Measurements from ENCODE around the gene ADAMTS5.

The ADAMTS5 gene

DNA sequence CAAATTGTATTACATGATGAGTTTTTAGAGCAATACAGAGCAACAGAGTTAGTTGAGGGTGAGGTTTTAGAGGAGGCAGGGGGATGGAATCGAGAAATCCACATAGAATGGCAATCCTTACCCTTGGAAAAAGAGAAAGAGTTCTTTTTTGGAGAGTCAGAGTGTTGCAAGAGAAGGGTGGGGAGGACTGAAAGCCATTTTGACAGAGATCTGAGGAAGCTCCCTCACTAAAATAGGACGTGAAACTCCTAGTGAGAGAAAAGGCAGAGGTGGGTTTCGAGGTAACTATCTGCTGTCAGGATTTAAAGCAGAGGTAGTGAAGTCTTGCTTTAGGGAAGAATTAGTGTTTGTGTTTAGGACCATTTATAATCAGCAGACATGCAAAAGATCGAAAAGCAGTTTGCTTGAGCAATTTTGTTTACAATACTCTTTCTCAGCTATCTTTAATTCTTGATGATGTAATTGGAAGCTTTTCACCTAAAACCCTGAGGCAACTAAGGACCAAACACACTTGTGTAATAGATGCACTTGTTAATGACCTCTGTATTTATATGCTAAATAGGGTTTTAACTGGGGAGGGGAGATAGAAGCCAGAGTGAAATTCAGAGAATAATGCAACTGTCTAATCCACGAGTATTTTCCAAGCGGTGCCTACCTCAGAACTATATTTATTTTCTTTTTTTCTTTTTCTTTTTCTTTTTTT is 20.0 kb downstream of the ADAMTS5 start:
- DNase-seq: no peak

DNA sequence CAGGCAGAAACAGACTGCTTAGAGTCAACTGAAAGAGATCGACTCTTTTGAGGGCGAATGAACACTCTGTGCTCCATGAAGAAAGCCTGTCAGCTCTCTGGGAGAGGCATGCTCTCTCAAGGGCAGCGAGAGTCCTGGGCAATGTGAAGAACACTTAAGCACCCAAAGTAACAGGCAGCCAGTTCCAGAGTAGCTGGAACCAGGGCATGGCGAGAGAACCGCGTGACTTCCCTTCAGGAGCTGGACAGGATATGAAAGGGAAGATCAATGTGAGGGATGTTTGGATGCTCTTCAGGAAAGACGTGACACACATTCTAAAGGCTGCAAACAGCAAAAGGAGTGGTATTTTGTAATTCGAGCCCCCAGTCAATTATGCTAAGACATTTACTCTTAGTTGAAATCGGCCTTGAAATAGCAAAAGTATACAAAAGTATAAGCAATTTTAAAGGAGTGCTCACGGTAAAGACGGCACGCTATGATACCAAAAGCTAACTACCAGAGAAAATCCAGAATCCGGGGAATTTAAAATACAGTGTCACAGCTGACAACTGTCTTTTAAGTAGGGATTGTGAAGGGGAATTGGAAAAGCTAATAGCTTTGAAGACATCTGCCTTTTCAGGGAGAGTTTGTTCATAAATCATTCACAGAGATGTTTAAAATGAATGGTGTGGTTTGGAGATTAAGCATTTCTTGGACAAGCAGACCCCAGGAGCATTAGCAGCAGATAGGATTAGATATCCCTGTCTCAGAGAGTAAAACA is 20.8 kb downstream of the ADAMTS5 start:
- DNase-seq: no peak

DNA sequence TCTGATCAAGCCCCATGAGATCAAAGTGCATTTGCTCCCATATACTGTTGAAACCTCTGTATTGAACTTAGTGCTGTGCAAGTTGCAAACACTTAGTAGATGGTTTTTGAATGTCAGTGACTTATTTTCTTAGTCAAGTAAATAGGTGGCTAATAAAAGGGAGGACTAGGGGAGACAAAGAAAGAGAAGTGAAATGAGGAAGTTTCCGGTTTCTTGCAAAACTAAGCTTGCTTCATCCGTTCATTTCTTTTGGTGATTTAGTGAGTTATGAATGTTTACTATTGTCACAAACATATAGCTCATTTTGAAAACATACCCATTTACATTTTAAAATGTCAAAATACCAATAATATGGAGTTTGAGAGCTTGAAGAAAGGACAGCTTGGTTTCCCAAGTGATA is 23.0 kb downstream of the ADAMTS5 start:
- DNase-seq: no peak

DNA sequence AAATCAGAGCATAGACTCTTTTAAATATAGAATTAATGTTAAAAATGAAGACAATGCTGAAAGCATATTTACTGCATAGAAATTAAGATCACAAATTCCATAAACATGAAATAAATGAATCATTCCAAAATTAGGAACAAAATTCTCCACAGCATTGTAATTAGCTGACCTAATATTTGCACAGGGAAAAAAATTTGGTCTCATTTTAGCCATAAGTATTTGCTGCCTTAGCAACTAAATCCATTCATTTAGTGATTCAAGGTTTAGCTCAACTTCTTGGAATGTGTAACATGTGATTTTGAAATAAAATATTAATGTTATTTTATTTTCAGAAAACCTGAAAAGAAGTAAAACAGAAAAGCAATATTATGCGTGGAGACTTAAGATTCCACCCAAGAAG is 25.5 kb downstream of the ADAMTS5 start:
- DNase-seq: no peak

DNA sequence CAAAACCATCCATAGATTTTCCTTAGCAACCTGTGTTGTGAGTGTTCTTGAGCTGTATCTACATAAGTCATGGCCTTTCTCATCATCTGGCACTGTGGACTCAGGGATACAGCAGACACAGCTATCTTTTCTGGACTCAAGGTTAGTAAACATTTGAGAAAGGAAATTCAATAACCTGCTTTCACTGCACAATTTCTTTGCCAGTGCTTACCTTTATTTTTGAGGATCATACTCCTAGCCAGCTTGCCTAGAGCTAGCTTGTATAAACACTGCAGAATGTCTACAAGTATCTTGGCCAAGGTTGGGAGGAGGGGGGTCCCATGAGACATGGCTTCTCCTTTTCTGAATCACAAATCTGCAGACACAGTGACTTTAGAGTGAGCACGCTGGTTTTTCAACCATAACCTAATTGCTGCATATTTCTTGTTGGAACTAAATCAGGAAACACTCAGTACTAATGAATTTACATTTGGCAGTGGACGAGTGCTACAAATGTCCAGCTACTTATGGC is 27.2 kb downstream of the ADAMTS5 start:
- no peak for DNase-seq

DNA sequence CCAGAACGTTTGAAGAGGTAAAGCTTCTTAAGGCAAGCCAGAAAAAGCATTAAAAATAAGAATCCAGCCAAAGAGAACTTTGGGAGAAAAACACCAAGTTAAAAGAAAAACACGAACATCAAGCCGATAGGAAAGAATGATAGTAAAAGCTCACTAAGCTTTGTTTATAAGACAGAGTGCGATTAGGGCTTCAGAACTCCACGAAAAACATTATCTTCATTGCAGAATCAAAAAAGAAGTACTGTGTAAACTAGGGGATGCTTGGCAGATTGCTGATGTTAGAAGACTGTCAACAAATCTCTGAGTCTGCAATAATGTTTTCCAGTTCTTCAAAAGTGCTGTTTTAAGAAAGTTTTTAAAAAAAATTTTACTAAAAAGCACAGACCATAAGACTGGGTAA is 30.2 kb downstream of the ADAMTS5 start:
- DNase-seq: no peak

DNA sequence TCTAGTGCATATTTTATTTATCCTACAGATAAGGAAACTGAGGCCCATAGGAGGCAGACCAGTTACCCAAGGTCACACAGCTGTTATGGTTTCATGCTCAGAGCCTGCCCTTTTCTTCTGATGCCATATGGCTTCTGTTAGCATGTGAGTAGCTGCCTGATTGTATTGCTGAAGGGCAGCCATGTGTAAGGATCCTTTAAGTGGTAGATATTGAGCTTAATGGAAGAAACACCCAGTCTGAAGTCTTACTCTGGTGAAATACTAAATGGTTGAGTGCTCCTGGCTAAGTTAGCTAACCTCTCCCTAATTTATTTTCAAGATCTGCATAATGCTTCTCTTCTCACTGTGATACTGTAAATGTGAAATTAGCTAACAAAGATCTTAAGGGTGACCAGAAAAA is 30.9 kb downstream of the ADAMTS5 start:
- DNase-seq: no peak

DNA sequence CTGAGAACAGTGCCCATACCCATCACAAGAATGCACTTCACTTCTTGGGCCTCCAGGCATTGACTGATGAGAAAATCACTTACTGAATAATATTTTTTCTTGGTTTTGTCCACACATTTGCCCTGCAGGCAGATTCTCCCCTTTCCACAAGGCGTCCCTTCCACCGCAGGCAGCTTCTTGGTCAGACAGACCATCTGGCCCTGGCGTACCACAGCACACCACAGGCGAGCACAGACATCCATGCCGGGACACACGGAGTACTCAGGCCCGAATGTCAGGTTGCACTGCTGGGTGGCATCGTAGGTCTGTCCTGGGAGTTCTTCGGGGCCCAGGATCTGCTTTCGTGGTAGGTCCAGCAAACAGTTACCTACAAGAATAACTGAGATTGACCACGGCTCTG is 32.5 kb downstream of the ADAMTS5 start:
- no peak for DNase-seq

DNA sequence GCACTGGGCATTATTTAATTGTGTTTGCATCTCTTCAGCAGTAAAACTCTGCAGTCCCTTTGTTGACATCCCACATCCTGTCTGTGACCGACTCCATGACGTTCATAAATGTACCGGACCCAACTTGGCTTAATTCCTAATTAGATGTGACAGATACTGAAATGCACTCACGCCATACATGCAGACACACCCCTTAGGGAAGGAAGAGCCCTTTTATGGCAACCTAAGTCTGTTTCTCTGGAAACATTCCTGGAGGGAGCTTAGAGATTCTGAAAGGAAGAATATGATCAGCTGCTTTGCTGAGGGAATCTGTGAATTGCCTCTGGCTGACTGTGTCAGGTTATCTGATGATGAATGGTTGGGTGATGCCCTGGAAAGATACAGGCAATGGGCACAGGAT is 33.4 kb downstream of the ADAMTS5 start:
- DNase-seq: no peak

DNA sequence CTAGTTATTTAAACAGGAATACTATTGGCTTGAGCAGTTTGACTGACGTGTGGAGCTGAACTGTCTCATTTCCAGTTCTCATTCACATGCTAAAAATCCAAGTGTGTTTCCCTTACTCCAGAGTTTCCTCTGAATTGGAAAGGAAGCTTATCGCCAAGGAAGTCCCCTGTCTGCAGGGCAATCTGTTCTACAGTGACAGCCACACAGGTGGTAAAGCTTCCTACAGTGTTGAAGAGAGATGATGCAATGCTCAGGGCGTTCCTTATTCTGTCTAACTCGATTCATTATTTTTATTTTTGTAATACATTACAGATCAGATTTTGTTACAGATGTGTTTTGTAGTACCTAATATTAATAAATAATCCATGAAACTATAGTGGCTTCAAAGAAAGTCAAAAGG is 41.3 kb downstream of the ADAMTS5 start:
- no peak for DNase-seq

DNA sequence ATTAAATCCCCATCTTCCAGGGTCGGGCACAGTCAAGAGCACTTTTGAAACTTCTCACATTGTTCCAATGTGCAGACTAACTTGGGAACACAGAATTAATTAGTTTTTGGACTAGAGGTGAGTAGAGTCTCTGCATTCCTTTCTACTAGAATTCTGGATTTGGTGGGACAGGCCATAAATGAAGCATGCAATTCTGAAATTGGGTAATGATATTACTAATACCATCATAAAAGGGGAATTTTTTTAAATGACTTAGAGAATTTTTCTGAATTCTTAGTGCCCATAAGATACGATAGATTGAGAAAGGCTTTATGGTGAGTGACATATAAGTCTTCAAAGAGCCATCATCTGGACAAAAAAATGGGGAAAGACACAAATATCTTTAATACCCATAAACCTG is 41.8 kb downstream of the ADAMTS5 start:
- no peak for DNase-seq

DNA sequence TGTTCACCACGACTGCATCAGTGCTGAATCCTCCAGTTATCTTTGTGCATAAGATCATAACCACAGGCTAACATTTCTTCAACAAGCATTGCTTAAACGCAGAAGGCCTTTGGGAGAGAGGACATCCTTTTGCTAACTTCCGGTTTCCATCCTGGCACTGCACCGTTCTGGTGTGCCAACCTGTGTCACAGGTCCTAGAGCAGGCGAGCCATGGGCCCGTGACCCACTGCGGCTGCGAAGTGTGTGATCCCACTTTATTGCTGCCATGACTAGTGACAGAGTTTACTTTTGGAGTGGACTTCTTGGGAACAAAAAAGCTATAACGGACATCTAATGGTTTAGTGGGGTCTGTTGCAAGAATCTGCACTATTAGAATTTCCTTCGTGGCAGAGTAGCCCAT is 42.9 kb downstream of the ADAMTS5 start:
- no peak for DNase-seq

DNA sequence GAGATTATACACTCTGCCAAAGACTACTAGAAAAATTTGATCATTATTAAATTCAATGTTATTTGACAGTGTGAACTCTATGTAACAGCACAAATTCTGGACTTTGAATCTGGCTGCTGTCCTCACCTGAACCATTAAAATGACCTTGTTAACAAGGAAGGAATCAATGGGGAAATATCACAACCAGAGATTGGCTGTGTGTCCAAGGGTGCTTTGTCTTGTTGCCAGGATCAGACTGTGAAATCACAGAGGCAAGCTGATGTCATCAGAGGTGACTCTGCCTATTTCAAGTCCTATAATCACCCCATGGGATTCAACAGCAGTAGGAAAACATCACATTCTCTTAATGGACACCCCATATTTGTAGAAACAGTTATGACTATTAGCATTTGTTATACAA is 46.8 kb downstream of the ADAMTS5 start:
- no peak for DNase-seq

DNA sequence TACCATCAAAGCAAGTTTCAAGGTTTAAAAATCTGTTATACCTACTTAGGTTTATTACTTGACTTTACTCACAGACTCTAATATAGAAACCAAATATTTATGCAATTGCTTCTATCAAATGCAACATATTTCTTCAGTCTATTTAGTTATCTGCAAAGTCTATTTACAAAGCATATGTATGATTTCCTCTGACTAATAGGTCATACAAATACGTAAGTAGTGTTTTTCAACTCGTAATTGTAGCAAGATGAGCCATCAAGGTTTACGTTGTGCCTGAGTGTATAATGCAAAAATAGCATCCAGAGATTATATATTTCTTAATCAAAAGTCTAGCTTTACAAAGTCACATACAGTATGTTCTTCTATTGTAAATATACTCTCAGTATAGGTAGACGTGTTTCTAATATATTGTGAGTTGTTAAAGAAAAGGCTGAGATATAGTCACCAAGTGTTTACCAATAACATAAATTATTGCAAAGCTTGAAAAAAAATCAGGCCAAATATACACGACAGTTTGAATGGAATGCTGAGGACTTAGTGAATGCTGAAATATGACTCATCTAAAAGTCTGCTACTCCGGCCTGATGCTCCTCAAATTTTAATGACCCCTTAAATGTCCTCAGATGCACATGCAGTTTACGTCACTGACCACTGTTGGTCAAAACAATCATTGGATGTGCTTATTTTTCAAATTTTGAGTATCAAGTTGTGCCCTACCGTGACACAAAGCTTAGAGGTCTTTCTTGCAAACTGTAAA is 48.4 kb downstream of the ADAMTS5 start:
- DNase-seq: no peak

DNA sequence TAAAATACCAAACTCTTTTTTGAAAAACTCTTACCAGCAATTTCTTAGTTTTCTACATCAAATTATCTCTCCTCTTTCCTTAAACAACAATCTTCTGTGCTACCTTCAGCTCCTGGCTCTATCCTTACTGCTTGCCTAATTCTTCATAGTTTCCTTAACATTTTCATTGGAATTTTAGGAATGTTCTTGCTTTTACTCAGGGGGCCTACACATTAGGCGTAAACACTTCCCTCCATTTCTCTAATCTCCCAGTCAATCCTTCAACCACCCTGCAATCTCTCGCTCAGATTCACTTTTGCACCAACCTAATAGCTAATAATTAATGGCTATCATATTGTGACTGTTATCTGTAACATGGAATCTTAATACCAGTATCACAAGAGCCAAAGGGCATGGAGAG is 50.1 kb downstream of the ADAMTS5 start:
- DNase-seq: no peak

DNA sequence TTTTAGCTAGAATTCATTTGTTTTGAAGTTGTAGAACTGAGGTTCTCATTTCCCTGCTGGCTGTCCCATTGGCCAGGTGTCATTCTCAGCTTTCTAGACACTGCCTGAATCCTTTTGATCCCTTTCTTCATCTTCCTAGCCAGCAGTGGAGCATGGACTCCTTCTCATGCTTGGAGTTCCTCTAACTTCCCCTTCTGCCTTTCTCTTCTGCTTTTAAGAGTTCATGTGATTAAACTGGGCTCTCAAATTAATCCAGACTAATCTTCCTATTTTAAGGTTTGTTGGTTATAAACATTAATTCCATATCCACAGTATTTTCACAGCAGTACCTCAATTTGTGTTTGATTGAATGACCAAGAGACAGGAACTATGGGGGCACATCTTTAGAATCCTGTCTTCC is 52.3 kb downstream of the ADAMTS5 start:
- no peak for DNase-seq

DNA sequence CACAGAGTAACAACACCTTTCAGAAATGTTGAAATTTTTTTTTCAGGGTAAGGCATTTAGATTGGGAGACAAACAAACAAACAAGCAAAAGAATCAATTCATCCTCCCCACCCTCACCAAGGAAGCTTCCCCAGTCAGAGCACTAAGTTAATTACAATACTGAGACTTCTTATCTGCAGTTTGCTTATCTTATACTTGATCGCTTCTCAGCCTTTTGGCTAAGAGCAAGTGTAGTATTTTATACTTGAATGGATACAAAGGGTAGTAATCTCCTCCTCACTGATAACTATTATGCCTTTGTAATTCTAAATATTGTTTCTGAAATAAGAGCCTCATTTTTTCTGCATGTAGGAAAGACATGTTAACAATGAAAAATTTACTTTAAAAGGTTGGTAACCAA is 54.4 kb downstream of the ADAMTS5 start:
- DNase-seq: no peak

DNA sequence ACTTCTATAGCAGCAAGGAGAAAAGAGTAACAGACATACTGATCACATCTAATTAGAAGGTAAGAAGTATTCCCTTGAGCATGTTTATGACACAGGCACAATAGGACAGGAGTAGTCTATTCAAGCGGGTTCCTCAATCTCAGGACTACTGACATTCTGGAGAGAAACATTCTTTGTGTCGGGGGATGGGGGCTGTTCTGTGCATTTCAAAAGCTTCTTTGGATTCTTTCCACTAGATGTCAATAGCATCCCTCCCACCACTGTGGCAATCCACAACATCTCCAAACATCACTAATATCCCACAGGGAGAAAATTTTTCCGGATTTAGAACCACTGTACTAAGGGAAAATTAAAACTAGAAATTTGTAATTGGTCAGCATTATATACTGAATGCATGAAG is 56.9 kb downstream of the ADAMTS5 start:
- no peak for DNase-seq

DNA sequence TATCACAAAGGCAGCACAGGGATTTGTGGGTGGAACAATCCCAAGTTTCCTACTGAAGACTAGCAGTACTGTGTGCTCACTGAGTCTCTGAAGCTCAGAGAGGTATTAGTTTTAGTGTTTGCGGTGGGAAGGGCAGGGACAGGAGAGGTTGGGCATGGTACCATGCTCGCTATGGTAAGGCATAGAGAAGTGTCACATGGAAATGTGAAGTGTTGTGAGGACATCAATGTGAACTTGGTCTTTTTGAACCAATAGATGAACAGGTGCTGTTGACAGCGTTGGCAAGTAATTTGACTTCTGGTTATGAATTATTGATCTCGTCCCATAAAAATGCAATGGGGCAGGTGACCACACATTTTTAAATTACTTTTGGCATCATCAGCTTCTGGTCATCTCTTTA is 65.9 kb downstream of the ADAMTS5 start:
- no peak for DNase-seq

DNA sequence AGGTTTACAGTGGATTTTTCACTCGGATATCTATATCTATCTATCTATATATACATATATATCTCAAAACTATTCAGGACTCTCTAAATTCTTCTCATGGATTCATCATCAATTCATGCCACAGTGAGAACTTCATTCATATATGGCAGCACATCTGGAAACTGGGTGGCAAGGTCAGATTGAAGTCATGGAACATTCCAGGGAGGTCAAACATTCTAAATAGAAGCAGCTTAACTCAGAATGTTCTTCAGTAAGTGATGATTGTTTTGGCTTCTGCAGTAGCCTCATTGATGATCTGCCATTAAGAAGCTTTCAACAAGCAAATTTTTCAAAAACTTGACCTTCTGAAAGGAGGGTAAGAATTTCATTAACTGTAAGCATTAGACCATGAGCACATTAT is 74.7 kb downstream of the ADAMTS5 start:
- DNase-seq: no peak

DNA sequence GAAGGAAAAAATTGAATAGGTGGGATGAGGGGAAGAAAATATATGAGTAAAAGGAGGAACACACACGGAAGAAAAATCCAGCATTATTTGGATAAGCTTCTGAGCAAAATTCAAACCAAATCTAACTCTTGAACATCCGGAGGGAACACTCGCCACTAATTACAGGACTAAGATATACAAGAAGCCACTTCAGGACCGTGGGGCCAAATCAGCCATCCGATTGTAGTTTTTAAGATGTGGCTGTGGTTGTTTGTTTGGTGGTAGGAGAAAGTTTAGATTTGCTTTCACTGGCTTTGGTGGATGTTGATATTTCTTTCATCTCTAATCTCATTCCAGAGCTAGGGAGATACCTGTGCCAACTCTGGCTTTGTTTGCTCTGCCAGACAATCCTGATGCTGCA is 78.0 kb downstream of the ADAMTS5 start:
- no peak for DNase-seq

DNA sequence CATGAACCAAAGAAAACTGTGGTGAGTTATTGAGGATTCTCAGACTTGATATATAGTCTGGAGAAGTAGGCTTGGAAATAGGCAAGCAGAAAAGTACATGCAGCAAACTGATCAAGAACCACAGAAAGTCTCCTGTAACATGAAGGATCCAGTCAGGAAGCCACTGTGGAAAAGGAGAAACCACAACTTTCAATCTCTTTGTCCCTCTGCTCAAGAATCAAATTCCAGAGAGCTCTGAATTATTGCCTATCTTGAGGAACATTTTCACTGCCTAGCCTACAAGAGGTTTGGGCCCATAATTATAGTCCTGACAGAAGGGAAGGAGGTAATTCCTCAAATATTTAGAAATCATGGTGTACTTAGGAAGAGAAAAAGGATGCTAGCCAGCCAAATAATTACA is 78.6 kb downstream of the ADAMTS5 start:
- DNase-seq: no peak

DNA sequence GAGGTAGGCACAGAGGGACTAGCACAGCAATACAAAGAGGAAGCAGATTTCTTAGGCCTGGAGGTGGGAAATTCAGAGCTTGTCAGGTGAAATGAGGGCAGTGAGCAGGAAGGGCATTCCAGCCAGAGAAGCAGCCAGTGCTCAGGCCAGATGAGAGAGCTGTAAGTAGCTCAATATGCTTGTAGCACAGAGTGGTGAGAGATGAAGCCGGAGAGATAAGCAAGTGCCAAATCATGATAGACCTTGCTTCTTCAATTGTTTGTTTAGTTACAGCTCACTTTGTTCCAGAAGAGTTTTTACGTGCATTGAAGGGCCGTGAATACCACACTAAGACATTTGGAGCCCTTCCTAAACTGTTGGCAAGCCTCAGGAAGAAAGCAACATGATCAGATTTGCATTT is 79.6 kb downstream of the ADAMTS5 start:
- DNase-seq: no peak

DNA sequence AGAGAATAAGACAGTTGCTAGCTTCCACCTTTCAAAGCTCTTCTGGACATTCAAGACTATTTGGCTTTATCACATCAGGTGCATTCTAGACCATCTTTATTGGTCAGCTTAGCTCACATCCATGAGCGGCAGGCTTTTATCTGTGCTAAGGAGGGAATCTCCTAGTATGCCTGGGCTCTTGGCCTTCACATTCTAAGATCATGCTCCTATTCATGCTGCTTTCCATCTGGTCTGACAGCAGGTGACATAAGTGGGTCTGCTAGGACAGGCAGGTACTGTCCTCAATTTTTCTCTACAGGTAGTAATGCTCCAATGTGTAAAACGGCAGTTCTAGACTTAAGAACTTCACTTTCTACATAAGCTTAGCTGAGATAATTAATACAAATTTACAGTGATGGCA is 82.5 kb downstream of the ADAMTS5 start:
- DNase-seq: no peak
